HG03045 (cell line): ENCODE measurements around the gene DCST2.

Source experiments
- ATAC-seq: cut with Tn5 transposase; IDR thresholded peaks from one replicate; pipeline ENCODE4 v1.9.1; 2021; ENCODE audit warnings: mild to moderate bottlenecking, moderate library complexity; ENCODE audit not compliant: unreplicated experiment

The DCST2 gene

GRCh38 chr1:155070158-155070621 is 36.6 kb upstream of the DCST2 start:
- no peak for ATAC-seq

DNA sequence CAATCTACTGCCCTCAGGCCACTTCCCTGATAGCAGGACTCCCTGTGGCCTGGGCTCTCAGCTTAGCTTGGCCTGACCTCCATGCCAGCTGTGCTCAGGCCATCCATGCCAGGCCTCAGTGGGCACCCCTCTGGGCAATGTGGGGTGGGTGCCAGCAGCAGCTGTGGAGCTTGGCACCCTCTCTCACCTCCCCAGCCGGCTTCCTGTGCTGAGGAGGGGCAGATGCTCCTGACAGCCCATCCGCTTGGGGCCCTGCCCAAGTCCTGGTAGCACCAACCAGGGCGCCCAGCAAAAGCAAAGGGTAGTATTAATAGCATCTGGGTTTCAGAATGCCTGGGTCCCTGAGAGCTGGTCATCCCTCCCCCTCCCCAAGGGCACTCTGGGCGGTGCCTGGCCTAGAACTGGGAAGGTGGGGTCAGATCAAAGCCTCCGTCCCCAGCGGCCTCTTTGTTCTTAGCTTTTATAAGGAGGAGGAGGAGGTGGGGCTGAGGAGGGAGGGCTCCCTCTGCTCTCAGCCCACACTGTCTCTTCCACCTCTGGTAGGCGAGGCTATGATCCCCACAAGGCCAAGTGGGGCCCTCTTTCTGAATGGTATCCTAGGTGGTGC is 36.1 kb upstream of the DCST2 start:
- ATAC-seq = no peak

- ATAC-seq = no peak
Observed at GRCh38 chr1:155068599-155068998, 35.0 kb upstream of the DCST2 start.

GRCh38 chr1:155066777-155067176 is 33.2 kb upstream of the DCST2 start:
- ATAC-seq = no peak

DNA sequence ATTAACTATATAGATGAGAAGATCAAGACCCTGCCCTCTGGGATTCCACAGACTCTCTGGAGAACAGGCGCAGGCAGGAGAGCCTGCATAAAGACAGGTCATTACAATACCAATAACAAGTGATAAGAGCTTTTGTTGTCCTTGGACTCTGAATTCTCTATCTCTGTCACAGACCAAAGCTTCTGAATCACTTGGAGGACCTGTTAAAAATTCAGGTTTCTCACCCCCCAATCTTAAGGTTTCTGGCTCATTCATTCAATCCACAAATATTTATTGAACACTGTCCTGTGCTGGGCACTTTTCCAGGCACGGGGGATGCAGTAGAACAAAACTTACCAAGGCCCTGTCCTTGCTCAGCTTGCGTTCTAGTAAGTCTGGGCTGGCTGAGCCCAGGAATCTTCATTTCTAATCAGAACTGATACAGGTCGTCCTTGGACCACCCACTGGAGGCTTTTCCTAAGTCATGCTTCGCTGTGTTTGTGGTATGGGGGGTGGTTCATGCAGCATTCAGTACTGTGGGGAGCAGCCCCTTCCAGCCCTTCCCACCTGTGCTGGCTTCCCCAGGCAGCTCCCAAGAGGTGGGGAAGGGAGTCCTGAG is 31.4 kb upstream of the DCST2 start:
- ATAC-seq = no peak

DNA sequence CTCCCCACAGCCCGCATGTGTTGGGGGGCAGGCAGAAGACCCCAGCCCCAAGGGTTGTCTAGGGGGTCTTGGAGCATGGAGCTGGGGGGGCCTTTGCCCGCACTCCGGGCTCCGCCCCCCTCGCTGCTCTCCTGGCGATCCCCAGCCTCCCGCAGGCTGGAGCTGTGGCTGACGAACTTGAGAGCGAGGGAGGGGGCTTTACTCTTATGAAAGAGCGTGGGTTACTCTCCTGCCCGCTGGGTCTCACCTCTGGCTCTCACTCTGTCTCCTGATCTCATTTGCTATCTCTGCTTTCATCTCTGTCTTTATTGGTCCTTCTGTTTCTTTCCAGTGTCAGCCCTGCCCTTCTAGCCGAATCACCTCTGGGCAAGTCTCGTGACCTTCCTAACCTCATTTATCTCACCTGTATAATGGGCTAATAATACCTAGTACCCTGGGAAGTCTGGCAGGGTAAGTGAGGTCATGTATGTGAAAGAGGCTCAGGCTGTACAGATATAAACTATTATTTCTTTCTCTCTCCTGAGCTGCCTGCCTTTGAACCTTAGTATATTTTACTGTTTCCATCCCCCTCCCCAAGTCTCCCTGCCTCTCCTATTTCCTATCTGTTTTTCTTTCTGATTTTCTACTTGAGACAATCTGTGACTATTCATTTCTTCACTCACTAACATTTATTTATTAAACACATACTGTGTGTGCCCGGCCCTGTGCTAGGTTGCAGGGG is 30.7 kb upstream of the DCST2 start:
- ATAC-seq = no peak

GRCh38 chr1:155063550-155064110 is 30.0 kb upstream of the DCST2 start, which contains the start of gene EFNA4:
TSS of gene EFNA4 (plus strand) at chr1:155063740. CDS start at chr1:155063824, 84 bp downstream.
- ATAC-seq = peak; percentile 72

DNA sequence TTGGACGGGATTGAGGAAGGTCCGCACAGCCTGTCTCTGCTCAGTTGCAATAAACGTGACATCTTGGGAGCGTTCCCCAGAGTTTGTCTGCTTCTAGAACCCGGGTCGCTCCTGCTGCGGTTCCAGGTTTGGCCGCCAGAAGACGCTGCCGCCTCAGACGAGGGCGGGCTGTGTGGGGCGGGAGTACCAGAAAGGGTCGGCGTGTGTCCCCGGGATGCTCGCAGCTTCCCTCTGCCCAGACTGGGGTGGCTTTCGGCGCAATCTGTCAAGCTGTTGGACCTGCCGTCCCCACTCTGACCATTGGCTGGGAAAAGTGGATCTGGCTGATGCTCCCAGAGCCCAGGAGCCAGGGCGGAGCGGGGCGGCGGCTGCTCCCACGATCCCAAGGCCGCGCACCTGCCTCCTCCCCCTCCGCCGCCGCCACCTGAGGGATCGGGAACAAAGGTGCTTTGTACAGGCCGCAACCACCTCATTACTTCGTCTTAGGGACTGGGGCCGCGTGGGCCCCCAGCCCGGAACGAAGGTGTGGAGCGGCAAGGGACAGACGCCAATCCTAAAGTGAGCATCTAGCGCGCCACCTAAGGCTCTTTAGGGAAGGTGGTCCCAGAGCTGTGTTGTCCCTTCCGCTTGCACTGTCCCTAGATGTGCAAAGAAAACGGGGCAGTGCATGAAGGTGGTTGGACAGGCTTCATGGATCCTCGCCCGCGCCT is 29.3 kb upstream of the DCST2 start:
- ATAC-seq = no peak

DNA sequence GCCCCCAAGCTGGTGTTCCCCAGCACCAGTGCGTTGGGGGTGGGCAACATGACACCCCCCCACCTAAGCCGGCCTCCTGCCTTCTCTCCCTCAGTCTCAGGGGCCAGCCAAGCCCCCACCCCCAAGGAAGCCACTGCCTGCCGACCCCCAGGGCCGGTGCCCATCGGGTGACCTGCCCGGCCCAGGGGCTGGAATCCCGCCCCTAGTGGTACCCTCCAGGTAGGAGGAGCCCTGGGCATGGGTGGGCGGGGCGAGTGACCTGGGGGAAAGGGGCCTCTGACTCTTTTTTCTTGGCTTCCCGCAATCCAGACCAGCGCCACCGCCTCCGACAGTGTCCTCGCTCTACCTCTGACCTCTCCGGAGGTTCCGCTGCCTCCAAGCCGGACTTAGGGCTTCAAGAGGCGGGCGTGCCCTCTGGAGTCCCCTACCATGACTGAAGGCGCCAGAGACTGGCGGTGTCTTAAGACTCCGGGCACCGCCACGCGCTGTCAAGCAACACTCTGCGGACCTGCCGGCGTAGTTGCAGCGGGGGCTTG is 28.6 kb upstream of the DCST2 start:
- ATAC-seq = no peak

GRCh38 chr1:155061381-155062150 is 28.0 kb upstream of the DCST2 start:
- peak; percentile 46 for ATAC-seq

DNA sequence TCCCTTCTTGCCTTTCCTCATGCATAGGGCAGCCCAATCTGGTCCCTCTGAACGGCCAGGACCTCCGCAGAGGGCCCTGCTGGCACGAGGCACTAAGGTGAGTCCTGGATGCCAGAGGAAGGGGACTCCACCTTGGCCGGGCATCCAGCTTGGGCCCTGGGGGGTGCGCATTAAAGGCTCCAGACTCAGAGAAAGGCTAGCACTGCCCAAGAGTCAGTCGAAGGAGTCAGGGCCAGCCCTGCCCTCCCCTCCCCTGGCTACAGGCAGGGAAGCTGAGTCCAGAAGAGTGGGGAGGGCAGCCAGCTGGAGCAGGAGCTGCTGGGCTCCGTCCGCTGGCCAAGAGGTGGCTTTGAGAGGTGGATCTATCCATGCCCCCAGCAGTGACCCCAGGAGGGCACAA is 27.2 kb upstream of the DCST2 start:
- ATAC-seq = no peak

DNA sequence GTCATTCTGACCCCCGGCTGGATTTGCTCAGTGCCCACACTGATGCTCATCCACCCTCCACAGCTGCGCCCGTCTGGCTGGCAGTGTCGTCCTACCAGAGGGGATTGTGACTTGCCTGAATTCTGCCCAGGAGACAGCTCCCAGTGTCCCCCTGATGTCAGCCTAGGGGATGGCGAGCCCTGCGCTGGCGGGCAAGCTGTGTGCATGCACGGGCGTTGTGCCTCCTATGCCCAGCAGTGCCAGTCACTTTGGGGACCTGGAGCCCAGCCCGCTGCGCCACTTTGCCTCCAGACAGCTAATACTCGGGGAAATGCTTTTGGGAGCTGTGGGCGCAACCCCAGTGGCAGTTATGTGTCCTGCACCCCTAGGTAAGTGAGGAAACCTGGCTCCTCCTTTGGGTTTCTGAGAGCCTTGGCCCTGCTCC is 24.2 kb upstream of the DCST2 start:
- ATAC-seq = no peak

DNA sequence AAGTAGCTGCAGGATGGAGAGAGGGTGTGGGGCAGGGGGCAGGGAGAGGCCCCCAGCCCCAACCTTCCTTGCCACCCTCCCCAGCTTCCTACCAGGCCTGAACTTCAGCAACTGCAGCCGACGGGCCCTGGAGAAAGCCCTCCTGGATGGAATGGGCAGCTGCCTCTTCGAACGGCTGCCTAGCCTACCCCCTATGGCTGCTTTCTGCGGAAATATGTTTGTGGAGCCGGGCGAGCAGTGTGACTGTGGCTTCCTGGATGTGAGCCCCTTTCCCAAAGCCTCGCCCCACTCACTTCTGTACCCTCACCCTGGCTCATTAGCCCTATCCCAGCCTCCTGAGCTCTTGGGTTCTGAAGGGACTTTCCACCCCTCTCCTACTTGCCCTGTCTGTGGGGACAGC is 23.5 kb upstream of the DCST2 start:
- ATAC-seq = no peak

DNA sequence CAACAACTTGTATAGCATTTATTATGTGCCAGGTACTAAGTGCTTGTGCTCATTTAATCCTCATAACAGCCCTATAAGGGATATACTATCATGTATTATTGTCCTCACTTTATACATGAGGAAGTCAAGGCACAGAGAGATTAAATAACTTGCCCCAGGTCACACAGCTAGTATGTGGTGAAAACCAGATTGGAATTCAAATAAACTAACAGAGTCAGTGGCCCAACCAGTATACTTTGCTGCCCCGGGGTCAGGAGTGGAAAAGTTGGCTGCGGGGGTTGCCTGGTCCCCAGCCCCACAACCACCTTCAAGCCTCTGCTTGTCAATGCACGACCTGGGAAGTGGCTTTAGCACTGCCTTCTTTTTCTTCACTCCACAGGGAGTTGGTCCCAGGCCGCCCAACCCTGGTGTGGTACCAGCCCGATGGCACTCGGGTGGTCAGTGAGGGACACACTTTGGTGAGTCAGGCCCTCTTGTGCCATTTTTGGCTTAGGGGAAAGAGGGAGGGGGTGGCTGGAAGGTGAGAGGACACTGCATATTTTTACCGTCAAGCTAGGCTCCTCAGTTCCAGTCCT is 20.0 kb upstream of the DCST2 start:
- ATAC-seq = no peak

GRCh38 chr1:155052439-155053395 is 19.1 kb upstream of the DCST2 start:
- ATAC-seq = no peak

DNA sequence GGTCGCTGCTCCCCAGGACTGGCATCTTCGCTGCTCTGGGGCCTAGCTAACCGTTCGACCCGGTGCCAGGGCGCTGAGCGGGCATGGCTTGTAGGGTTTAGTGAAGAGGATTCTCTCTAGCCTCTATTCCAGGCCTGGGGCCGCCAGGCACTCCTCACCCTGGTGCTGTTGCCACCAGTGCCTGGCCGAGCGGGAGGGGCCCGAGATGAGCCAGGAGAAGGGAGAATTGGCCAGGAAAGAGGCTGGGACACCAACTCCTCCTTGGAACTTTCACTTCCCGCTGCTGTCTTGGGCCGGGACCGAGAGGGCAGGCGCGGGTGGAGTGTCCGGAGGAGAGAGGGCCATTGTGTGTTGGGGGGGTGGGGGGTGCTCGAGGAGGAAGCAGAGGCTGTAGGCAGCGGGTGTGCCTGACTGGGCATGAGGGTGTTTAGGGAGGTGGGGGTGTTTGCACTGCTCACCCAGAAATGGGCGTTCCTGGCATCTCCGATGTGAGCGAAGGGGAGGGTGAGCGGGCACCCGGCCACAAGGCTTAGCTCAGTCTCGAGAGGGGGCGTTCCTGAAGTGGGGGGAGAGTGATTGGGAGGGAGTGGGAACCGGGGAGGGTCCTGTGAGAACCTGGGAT is 18.3 kb upstream of the DCST2 start:
- ATAC-seq = peak; percentile 10

DNA sequence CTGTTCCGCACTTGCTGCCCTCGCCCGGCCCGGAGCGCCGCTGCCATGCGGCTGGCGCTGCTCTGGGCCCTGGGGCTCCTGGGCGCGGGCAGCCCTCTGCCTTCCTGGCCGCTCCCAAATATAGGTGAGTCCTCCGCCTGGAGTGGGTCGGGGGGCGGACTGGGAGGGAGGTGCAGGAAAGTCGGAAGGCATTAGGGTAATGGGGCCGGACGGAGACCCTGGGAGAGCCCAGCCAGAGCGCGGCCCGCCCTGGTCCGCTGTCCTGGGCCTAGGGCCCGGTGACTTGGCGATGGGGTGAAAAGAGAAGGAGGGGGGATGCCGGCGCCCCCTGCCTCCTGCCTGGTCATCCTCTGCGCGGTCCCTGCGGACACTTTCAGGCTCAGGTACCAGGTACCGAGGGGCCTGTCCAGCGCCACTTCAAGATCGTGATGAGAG is 17.8 kb upstream of the DCST2 start:
- no peak for ATAC-seq
